Stimulated activated CD8-positive, alpha-beta memory T cell treated with anti-CD3 and anti-CD28 coated beads, Interleukin-4, amount 100 ng/mL, for 24 hours (primary cell): Measurements from ENCODE around the gene NKAP.
"Not testable (repeated sequence)": the region's sequence is repeated elsewhere in the genome, so short reads cannot be mapped to it uniquely, and the experiment has no call there.

ENCODE experiments used
- DNase-seq: peaks from one replicate; pipeline ENCODE4 v3.0.0-alpha.2; 2020; ENCODE audit warnings: low read depth

Gene NKAP

DNA sequence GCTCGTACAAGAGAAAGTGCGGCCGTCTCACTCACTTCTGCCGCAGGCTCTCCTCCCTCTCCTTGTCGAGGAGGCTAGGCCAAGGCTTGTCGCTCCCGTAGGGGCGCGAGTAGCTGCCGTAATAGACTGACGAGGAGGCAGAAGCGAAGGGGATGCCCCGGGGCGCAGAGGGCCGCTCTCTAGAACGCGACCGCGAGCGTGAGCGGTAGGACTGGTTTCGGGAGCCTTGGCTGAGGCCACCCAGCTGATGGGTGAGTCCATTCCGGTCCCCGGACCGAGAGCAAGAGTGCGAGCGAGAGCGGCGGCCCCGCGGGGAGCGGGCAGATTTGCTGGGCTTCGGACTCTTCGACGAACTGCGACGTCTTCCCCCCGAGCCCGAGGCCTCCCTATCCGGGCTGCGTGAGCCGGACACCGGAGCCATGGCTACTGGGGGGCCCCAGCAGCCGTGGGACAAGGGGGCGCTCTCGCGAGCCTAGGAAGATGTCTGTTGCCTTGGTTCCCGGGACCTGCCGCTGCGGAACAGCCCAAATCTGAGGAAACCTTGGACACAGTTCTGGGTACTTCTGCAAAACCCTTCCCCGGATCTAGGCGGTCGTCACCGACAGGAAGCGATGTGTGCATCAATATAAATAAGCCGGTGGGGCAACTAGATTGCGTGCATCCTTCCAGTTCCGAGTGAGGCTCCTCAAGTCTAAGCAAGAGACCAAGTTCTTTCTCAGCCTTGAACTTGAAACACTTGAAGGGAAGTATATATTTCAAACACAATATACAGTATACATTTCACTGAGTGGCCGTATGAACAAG lies at the start of gene NKAP:
Gene NKAP (minus strand): TSS at position 567 of the 804 bp plus-strand sequence. CDS start 146 bp downstream, at position 421.
- DNase-seq: peak; percentile 59

DNA sequence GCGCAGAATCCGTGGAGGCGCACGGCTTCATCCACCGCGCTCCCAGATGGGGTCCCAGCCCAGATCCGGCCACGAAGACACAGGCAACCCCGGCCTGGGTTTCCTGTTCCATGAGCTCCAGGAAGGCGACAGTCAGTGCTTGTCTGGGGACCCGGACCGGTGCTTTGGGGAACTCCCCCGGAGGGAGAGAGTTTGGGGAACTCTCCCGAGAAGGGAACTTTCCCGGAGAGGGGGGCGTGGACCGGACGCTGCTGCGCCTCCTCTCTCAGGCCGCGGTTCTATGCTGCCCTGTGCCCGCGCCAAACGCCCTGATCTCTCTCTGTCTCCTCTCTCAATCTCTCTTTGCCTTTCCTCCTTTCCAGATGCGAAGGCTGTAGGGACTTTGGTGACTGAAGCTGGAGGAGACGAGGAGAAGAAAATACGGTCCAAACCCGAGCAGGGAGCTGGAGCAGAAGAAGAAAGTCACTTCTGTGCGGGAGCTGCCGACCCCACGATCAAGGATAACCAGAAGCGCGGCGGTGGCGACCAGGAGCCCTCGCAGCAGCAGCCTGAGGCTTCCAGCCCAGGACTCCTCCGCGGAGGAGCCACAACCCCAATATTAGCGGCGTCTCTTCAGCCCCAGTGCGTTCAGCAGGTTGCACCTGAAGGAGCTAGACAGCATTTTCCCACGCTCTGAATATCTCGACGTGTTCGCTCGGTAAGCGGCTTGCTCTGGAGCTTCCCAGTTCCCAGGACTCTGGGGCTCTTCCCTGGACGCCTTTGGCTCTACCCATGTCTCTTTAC lies 47.6 kb upstream of the NKAP start:
- DNase-seq: no peak

DNA sequence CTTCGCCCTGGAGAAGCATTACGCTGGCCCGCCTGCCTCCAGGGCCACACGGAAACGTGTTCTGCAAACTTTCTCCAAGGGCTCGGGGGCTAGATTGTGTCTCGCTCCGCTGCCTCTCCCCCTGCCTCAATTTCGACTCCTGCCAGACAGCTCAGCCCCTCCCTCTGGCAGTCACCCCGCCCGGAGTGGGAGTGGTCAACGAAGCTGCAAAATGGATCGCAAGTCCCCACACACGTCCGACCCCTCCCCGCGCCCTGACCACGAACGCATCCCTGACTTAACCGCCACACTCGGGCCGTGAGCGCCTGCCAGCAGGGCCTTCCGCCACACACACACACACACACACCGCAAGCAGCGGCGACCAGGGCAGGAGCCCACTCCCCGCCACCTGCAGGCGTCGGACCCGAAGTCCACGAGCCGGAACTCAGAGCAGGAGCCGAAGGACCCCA lies 47.0 kb upstream of the NKAP start:
- DNase-seq: no peak

DNA sequence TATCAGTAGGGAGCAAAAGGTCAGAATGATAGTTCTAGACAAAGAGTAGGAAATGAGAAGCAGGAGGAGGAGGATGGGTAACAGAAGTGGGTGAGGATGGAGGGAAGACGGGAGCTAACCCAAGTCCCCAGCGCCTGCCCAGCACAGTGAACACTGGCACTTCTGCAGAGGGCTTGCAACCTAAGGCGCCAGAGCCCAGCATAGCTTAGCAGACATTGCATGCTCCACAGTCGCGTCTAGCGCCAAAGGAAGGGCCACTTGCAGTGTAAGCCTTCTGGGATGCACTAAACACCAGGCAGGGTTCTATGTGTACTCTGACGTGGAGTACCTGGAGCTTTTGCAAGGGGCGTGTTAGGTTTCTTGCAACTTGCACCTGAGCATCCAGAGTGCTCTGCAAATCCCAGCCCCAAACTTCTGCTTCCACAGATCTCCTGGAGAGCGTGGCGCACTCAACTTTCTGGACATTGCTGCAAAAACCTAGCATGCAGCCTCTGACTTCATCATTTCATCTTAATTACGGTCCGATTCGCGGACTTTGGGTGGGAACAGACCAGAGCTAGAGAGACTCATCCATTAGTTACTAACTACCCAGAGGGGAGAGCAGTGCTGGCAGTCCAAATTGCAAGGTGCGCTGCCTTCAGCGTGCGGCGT lies 46.5 kb upstream of the NKAP start:
- DNase-seq: no peak

DNA sequence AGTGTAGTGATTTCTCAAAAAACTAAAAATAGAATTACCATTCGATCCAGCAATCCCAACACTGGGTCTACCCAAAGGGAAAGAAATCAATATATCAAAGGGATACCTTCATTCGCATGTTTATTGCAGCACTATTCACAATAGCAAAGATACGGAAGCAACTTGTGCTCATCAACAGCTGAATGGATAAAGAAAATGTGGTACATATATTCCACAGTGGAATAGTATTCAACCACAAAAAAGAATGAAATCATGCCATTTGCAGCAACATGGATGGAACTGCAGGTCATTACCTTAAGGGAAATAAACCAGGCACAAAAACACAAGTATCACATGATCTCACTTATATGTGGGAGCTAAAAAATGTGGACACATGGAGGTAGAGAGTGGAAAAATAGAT lies 42.7 kb upstream of the NKAP start:
- DNase-seq: no peak

DNA sequence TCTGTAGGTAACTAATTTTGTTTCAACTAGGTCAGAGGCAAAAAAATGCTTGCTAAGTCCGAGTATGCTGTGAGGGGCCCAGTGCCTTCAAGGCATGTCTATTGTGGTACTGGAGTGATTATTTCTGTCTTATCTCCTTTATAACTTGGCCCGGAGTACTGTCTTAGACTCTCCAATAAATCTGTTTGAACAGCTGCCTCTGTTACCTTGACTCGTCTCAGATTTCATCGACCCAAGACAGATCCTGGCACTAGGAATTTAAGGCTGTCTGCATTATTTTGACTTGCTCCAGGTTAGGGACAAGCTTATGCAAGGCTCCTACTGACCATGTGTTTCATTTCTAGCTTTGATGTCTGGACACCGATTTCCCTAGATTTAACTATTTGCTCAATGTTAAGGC lies 41.1 kb upstream of the NKAP start:
- no peak for DNase-seq

DNA sequence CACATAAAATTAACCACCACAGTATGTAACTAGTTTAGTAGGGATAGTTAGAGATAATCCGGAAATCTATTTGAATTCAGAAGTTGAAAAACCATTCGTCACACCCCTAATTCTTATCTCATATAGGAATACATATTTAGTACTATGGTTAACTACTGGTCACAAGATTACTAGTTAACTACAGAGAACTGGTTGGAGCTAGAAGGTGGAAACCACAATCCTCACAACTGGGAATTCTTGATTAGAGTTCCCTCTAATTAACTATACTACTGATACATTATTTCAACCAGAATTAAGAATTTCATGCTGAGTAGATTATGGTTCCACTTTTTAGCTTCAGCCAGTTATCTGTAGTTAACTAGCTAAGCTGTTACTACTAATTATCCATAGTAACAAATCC lies 39.9 kb upstream of the NKAP start:
- no peak for DNase-seq

DNA sequence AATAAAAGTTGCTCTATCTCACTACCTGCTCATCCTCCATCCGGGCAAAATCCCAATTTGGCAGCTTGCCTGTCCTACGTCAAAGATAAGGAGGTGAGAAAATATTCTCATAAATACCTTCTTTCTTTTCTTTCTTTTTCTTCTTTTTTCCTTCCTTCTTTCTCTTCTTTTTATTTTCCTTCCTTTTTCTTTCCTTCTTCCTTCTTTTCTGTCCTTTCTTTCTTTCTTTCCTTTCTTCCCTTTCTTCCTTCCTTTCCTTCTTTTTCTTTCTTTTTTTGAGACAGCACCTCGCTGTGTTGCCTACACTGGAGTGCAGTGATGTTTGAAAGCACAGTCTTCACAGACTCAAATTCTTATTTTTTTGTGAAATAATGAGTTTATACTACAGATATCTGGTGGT lies 38.6 kb upstream of the NKAP start:
- no peak for DNase-seq

DNA sequence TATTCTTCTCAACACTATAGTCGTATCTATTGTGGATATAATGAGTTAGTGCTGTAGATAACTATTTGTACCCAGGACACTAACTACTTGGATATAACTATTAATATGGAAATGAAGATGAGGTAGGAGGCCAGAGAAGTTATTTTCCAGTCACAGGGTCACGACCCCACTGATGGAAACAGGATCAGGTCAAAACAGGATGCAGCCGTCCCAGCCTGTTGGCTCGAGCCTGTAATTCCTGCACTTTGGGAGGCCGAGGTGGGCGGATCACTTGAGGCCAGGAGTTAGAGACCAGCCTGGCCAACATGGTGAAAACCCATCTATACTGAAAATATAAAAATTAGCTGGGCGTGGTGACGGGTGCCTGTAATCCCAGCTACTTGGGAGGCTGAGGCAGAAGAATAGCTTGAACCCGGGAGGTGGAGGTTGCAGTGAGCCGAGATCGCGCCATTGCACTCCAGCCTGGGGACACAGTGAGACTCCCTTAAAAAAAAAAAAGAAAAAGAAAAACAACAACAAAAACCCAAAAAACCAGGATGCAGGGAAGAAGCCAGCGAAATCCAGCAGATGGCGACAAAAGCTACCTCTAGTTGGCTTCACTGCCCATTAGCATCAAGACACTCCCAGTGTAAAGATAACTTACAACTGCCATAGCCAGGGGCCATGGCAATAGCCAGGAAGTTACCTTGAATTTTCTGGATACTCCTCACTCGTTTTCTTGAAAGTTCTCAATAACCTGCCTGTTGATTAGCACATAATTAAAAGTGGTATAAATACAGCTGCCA lies 37.9 kb upstream of the NKAP start:
- no peak for DNase-seq

DNA sequence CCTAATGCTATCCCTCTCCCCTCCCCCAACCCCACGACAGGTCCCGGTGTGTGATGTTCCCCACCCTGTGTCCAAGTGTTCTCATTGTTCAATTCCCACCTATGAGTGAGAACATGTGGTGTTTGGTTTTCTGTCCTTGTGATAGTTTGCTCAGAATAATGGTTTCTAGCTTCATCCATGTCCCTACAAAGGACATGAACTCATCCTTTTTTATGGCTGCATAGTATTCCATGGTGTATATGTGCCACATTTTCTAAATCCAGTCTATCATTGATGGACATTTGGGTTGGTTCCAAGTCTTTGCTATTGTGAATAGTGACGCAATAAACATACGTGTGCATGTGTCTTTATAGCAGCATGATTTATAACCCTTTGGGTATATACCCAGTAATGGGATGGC lies 33.6 kb upstream of the NKAP start:
- DNase-seq: not testable (repeated sequence)

DNA sequence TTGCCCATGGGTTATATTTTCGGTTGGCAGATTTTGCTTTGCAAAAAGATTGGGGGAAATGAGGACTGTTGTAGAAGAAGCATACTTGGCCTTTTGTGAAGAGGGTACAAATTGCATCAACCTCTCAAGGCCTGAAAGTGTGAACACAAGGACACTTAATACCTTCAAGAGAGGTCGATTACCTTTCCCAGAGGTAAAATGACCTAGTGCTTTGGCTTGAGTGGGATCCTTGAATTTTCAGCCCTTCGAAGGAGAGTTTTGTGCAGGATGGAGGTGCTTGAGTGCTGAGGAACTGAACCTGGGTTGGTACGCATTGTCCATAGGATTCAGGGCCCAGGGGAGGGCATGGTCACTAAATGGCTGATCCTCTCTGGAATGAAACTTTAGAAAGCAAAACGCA lies 27.6 kb upstream of the NKAP start:
- DNase-seq: no peak

DNA sequence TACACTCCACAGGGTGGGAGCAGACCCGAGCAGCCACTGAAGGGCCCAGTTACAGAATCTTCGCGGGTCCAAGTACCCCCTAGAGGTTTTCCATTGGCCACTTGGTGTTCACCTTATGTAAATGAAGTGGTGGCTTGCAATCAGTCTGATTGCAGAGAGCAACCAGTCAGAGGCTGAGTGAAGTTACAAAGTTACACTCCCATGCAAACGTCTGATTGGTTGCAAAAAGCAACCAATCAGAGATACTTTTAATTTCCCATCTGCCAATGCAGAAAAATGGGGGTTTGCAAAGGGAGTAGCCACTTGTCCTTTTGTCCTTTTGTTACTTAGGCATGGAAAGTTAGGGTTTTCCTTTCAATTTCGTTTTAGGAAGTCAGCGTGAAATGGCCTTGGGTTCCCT lies 27.0 kb upstream of the NKAP start:
- DNase-seq: no peak

DNA sequence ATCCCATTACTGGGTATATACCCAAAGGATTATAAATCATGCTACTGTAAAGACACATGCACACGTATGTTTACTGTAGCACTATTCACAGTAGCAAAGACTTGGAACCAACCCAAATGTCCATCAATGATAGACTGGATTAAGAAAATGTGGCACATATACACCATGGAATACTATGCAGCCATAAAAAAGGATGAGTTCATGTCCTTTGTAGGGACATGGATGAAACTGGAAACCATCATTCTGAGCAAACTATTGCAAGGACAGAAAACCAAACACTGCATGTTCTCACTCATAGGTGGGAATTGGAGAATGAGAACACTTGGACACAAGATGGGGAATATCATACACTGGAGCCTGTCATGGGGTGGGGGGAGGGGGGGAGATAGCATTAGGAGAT lies 23.3 kb upstream of the NKAP start:
- DNase-seq: not testable (repeated sequence)

DNA sequence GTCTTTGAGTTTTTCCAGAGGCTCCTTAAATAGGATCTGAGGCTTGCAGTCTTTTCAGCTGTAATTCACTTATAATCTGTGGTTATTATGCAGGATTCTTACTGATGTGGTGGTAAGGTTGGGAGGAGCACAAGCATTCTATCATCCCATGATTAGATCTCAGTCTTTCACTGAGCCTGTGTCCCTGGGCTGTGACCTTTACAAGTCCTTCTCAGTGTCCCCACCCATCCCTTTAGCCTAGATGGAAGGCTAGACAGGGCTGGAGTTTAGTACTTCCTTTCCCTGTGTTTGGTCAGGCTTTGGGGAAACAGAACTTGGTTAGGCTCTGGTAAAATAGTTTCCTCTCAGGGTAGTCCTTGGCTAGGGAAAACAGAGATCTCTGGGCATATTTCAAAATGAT lies 17.1 kb upstream of the NKAP start:
- DNase-seq: no peak

DNA sequence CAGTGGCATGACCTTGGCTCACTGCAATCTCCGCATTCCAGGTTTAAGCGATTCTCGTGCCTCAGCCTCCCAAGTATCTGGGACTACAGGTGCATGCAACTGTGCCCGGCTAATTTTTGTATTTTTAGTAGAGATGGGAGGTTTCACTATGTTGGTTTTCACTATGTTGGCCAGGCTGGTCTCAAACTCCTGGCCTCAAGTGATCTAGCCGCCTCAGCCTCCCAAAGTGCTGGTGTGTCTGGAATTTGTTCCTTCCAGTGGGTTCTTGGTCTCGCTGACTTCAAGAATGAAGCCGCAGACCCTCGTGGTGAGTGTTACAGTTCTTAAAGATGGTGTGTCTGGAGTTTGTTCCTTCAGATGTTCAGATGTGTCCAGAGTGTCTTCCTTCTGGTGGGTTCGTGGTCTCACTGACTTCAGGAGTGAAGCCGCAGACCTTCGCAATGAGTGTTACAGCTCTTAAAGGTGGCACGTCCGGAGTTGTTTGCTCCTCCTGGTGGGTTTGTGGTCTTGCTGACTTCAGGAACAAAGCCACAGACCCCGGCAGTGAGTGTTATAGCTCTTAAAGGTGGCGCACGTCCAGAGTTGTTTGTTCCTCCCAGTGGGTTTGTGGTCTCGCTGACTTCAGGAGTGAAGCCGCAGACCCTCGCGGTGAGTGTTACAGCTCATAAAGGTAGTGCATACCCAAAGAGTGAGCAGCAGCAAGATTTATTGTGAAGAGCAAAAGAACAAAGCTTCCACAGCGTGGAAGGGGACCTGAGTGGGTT lies 12.4 kb upstream of the NKAP start:
- DNase-seq: peak; percentile 41

DNA sequence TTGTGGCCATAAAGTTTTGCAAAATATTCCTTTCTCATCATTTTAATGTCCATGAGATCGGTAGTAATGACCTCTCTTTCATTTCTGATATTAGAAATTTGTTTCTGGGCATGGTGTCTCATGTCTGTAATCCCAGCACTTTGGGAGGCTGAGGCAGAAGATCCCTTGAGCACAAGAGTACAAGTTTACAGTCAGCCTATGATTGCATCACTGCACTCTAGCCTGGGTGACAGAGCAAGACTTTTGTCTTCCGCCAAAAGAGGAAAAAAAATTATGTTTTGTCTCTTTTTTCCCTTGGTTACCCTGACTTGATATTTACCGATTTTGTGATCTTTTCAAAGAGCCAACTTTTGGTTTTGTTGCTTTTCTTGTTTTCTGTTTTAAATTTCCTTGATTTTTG lies 10.8 kb upstream of the NKAP start:
- no peak for DNase-seq

DNA sequence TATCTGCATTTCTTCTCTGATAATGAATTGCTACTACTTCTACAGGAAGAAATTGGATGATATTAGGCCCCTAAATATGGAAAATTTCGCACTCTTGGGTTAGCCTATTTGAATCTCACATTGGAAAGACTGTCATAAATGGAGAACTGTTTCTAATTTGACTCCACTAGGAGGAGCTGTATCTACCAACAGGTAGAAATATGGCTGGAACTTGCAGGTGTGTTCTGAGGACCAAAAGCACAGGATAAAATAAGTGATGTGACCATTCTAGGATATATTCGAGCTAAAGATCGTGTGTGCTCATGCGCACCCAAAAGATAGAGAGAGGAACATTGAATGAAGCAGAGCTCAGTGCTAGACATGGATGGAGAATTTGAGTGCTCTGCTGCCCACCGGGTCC lies 4.8 kb upstream of the NKAP start:
- no peak for DNase-seq

DNA sequence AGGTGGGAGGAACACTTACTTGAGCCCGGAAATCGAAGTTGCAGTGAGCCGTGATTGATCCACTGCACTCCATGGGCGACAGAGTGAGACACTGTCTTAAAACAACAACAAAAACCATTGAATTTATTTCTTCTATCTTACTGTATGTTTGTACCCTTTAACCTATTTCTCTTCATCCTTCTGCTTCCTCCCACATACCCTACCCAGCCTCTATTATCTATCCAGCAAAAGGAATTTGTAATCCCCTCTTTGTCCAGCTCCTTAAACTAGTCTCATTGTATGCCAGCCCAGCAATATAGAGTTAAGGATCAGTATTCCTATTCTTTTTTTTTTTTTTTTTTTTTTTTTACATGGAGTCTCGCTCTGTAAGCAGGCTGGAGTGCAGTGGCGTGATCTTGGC lies 1.9 kb upstream of the NKAP start:
- no peak for DNase-seq

DNA sequence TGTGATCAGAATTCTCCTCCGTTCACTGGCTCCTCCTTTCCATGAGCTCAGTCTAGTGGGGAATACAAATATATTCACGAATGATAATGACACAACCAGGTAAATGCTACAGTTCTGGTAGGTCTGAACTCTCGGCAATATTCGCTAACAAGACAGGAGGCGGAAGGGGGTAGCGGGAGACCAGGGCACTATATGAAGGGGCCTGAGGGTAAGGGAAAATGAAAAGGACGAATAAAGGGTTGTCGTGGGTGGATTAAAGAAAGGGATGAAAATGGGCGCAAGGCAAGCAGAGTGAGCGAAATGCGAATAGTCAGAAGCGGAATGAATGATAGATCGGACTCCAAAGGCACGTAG lies 743 bp downstream of the NKAP start:
- no peak for DNase-seq

DNA sequence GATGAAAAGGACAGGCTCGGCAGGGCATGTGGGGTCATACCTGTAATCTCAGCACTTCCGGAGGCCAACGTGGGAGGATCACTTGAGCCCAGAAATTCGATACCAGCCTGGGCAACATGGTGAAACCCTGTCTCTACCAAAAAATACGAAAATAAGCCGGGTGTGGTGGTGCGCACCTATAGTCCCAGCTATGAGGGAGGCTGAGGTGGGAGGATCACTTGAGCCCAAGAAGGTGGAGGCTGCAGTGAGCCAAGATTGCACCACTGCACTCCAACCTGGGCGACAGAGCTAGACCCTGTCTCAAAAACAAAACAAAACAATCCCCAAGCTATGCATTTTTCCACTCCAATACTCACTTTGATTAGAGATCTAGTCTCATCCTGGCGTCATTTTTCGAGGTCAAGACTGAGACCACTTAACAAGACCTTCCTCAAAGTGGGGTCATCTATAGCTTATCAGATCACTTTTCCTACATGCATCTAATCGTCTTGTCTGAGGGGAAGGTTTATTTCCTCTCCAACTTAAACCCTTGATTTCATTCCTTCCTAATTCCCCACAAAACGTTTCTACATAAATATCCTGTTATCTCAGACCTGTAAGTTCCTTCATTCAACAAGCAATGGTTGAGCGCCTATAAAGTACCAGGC lies 1.3 kb downstream of the NKAP start:
- no peak for DNase-seq

DNA sequence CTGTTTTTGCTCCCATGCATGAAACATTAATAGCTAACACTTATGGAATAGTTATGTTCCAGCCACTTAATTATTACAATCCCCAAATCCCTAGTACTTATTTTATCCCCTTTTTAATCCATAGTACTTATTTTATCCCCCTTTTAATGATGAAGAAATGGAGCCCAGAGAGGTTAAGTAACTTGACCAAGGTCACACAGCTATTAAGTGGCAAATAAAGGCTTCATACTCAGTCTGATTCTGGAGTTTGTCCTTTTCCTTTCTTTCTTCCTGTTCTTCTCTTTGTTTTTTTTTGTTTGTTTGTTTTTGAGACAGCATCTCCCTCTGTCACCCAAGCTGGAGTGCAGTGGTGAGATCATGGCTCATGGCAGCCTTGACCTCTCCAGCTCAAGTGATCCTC lies 2.2 kb downstream of the NKAP start:
- DNase-seq: no peak
